ENCODE data around the gene LMNB1.

Gene LMNB1

GRCh38 chr5:126746290-126746689 is 30.6 kb upstream of the LMNB1 start:
- TF ChIP-seq USF1 (IDR thresholded peaks at IDR 0.05) = no peak
- TF ChIP-seq EGR1 (IDR thresholded peaks at IDR 0.05) = peak; percentile 54
- TF ChIP-seq NFIC (IDR thresholded peaks at IDR 0.05) = no peak

- TF ChIP-seq TAF1 (IDR thresholded peaks at IDR 0.05; ENCODE audit: low read depth) = no peak
- no peak for TF ChIP-seq RAD21 (IDR thresholded peaks at IDR 0.05; ENCODE audit: low read depth)
- TF ChIP-seq CEBPB (IDR thresholded peaks at IDR 0.05) = no peak
Measured at GRCh38 chr5:126752081-126752785, 24.7 kb upstream of the LMNB1 start.

GRCh38 chr5:126753227-126753626 is 23.7 kb upstream of the LMNB1 start:
- TF ChIP-seq MAX (IDR thresholded peaks at IDR 0.05) = no peak
- no peak for TF ChIP-seq TCF12 (IDR thresholded peaks at IDR 0.05; ENCODE audit: low read depth)
- no peak for TF ChIP-seq RAD21 (IDR thresholded peaks at IDR 0.05; ENCODE audit: low read depth)
- no peak for TF ChIP-seq EP300 (IDR thresholded peaks at IDR 0.05; ENCODE audit: borderline replicate concordance)
- no peak for TF ChIP-seq ZBTB7A (IDR thresholded peaks at IDR 0.05; ENCODE audit: low read depth)

GRCh38 chr5:126754609-126755008 is 22.3 kb upstream of the LMNB1 start:
- no peak for TF ChIP-seq TAF1 (IDR thresholded peaks at IDR 0.05; ENCODE audit: low read depth)
- TF ChIP-seq CEBPB (IDR thresholded peaks at IDR 0.05) = peak; percentile 34; the same call in 1 of the 2 replicates

- TF ChIP-seq TAF1 (IDR thresholded peaks at IDR 0.05; ENCODE audit: low read depth) = no peak
- no peak for TF ChIP-seq TEAD4 (IDR thresholded peaks at IDR 0.05)
Measured at GRCh38 chr5:126755593-126755992, 21.3 kb upstream of the LMNB1 start.

GRCh38 chr5:126757713-126758357 is 19.1 kb upstream of the LMNB1 start:
- TF ChIP-seq YY1 (IDR thresholded peaks at IDR 0.05; ENCODE audit: low read depth) (no peak), EP300 (IDR thresholded peaks at IDR 0.05; ENCODE audit: borderline replicate concordance) (no peak), TEAD4 (IDR thresholded peaks at IDR 0.05) (no peak), TAF1 (IDR thresholded peaks at IDR 0.05; ENCODE audit: low read depth) (no peak), CREB1 (IDR thresholded peaks at IDR 0.05; ENCODE audit: low read depth) (no peak), RAD21 (IDR thresholded peaks at IDR 0.05; ENCODE audit: low read depth) (no peak), REST (IDR thresholded peaks at IDR 0.05; ENCODE audit: low read depth) (no peak)

GRCh38 chr5:126763371-126763770 is 13.6 kb upstream of the LMNB1 start:
- no peak for TF ChIP-seq REST (IDR thresholded peaks at IDR 0.05; ENCODE audit: low read depth)
- no peak for TF ChIP-seq MAX (IDR thresholded peaks at IDR 0.05)
- TF ChIP-seq TAF1 (IDR thresholded peaks at IDR 0.05; ENCODE audit: low read depth) = no peak
- TF ChIP-seq FOXM1 (IDR thresholded peaks at IDR 0.05; ENCODE audit: borderline replicate concordance, low read depth) = no peak
- no peak for TF ChIP-seq CREB1 (IDR thresholded peaks at IDR 0.05; ENCODE audit: low read depth)
- TF ChIP-seq RAD21 (IDR thresholded peaks at IDR 0.05; ENCODE audit: low read depth) = no peak
- no peak for TF ChIP-seq YY1 (IDR thresholded peaks at IDR 0.05; ENCODE audit: low read depth)
- TF ChIP-seq USF1 (IDR thresholded peaks at IDR 0.05) = no peak
- TF ChIP-seq CEBPB (IDR thresholded peaks at IDR 0.05) = no peak
- no peak for TF ChIP-seq ZBTB7A (IDR thresholded peaks at IDR 0.05; ENCODE audit: low read depth)
- no peak for TF ChIP-seq TCF12 (IDR thresholded peaks at IDR 0.05; ENCODE audit: low read depth)
- TF ChIP-seq NFIC (IDR thresholded peaks at IDR 0.05) = no peak
- TF ChIP-seq TEAD4 (IDR thresholded peaks at IDR 0.05) = no peak
- no peak for TF ChIP-seq EGR1 (IDR thresholded peaks at IDR 0.05)
- no peak for TF ChIP-seq EP300 (IDR thresholded peaks at IDR 0.05; ENCODE audit: borderline replicate concordance)
